ENCODE data around the gene SPINK5.

SPINK5 gene

GRCh38 chr5:148020257-148020988 lies 43.4 kb upstream of the SPINK5 start:
- no peak overlapping the region for H3K4me3 ChIP-seq (ENCODE audit: low read length, poor library complexity, severe bottlenecking)
- no peaks in the 10 kb centered on the region for H3F3A ChIP-seq (ENCODE audit: low read depth)
- H2AFZ ChIP-seq (ENCODE audit: low read length) = no peak overlapping the region
- no peaks in the 10 kb centered on the region for H3K9me2 ChIP-seq (replicated peaks; ENCODE audit: low read depth, low read length)
- TF ChIP-seq CTCF (conservative IDR thresholded peaks at IDR 0.05; ENCODE audit: low read length) (no peak), EZH2phosphoT487 (IDR thresholded peaks at IDR 0.05; ENCODE audit: borderline replicate concordance) (no peak)
- H3K36me3 ChIP-seq (ENCODE audit: insufficient read depth, low read length) = no peaks in the 10 kb centered on the region
- no peaks in the 10 kb centered on the region for H3K79me2 ChIP-seq (ENCODE audit: insufficient read depth, low read length)
- H3K9ac ChIP-seq (ENCODE audit: low read depth, low read length, poor library complexity, severe bottlenecking) = no peak overlapping the region
- H4K20me1 ChIP-seq (ENCODE audit: insufficient read depth, low read length, poor library complexity, severe bottlenecking) = no peaks in the 10 kb centered on the region
- no peaks in the 10 kb centered on the region for H3K27me3 ChIP-seq (ENCODE audit: insufficient read depth, low read length, poor library complexity, severe bottlenecking)
- H3K4me1 ChIP-seq (ENCODE audit: insufficient read depth, low read length, poor library complexity, severe bottlenecking) = no peaks in the 10 kb centered on the region
- H3K4me2 ChIP-seq (ENCODE audit: low read depth, low read length, poor library complexity, severe bottlenecking) = no peak overlapping the region
- H3K9me3 ChIP-seq (ENCODE audit: insufficient read depth, low read depth, low read length) = no peaks in the 10 kb centered on the region

GRCh38 chr5:148027505-148027904 lies 36.3 kb upstream of the SPINK5 start:
- Histone ChIP-seq H3K36me3 (ENCODE audit: insufficient read depth, low read length) (no peaks in the 10 kb centered on the region), H3K9me3 (ENCODE audit: insufficient read depth, low read depth, low read length) (no peaks in the 10 kb centered on the region), H3K9me2 (replicated peaks; ENCODE audit: low read depth, low read length) (no peaks in the 10 kb centered on the region), H4K20me1 (ENCODE audit: insufficient read depth, low read length, poor library complexity, severe bottlenecking) (no peaks in the 10 kb centered on the region), H3K4me3 (ENCODE audit: low read length, poor library complexity, severe bottlenecking) (no peak overlapping the region), H3K79me2 (ENCODE audit: insufficient read depth, low read length) (no peaks in the 10 kb centered on the region), H3K4me2 (ENCODE audit: low read depth, low read length, poor library complexity, severe bottlenecking) (no peak overlapping the region), H3K27me3 (ENCODE audit: insufficient read depth, low read length, poor library complexity, severe bottlenecking) (no peaks in the 10 kb centered on the region), H2AFZ (ENCODE audit: low read length) (no peak overlapping the region), H3K9ac (ENCODE audit: low read depth, low read length, poor library complexity, severe bottlenecking) (no peak overlapping the region), H3K4me1 (ENCODE audit: insufficient read depth, low read length, poor library complexity, severe bottlenecking) (no peaks in the 10 kb centered on the region), H3F3A (ENCODE audit: low read depth) (no peaks in the 10 kb centered on the region)
- TF ChIP-seq EZH2phosphoT487 (IDR thresholded peaks at IDR 0.05; ENCODE audit: borderline replicate concordance) (no peak), CTCF (conservative IDR thresholded peaks at IDR 0.05; ENCODE audit: low read length) (no peak)

GRCh38 chr5:148029131-148029530 lies 34.6 kb upstream of the SPINK5 start:
- no peaks in the 10 kb centered on the region for H3K9me2 ChIP-seq (replicated peaks; ENCODE audit: low read depth, low read length)
- H3K4me1 ChIP-seq (ENCODE audit: insufficient read depth, low read length, poor library complexity, severe bottlenecking) = no peaks in the 10 kb centered on the region
- no peaks in the 10 kb centered on the region for H3K36me3 ChIP-seq (ENCODE audit: insufficient read depth, low read length)
- H2AFZ ChIP-seq (ENCODE audit: low read length) = no peak overlapping the region
- no peak overlapping the region for H3K4me3 ChIP-seq (ENCODE audit: low read length, poor library complexity, severe bottlenecking)
- no peak for TF ChIP-seq CTCF (conservative IDR thresholded peaks at IDR 0.05; ENCODE audit: low read length)
- no peaks in the 10 kb centered on the region for H4K20me1 ChIP-seq (ENCODE audit: insufficient read depth, low read length, poor library complexity, severe bottlenecking)
- H3K9ac ChIP-seq (ENCODE audit: low read depth, low read length, poor library complexity, severe bottlenecking) = no peak overlapping the region
- H3K27me3 ChIP-seq (ENCODE audit: insufficient read depth, low read length, poor library complexity, severe bottlenecking) = no peaks in the 10 kb centered on the region
- no peaks in the 10 kb centered on the region for H3K79me2 ChIP-seq (ENCODE audit: insufficient read depth, low read length)
- no peaks in the 10 kb centered on the region for H3F3A ChIP-seq (ENCODE audit: low read depth)
- H3K4me2 ChIP-seq (ENCODE audit: low read depth, low read length, poor library complexity, severe bottlenecking) = no peak overlapping the region
- H3K9me3 ChIP-seq (ENCODE audit: insufficient read depth, low read depth, low read length) = no peaks in the 10 kb centered on the region

Measured in Loucy (cell line).